ENCODE results near the gene OR6N1. TPM values are rescaled to one million over a fixed set of nuclear protein-coding genes. Genes with fewer than 3 reads are reported as not detected.

Gene OR6N1
- polyA plus RNA-seq, 4 donors: not detected

DNA sequence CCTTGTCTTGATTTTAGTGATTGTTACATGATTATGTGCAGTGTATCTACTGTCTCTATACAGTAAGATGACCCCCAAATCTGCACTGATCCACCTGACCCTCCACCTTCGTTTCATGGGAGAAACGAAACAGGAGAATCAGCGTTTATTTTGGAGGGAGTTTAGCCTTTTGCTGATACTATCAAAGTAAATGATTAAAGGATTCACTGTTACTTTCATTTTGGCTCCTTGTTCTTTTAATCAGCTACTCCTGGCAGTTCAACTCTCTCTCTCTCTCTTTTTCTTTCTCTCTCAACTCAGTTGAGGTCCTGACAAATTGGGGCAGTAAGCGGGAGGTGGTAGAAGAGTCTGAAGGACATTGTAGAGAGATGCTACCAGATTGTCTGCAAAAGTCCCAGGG, 41.5 kb downstream of the OR6N1 start:
- H3K9me3 ChIP-seq (ENCODE audit: control insufficient read depth in 2 of 2, insufficient read depth in 1 of 2, low read depth in 1 of 2, low read length in 1 of 2): no peaks in the 10 kb centered on the region
- H3K4me1 ChIP-seq (ENCODE audit: control insufficient read depth in 3 of 3, insufficient read depth in 2 of 3, low read depth in 1 of 3, low read length in 2 of 3): no peaks in the 10 kb centered on the region
- FAIRE-seq (no peak), DNase-seq (peak in 1 of 2 donors; percentile 1)
- WGBS, 3 donors: 21 to 51% (median 40%) methylated on average over 4 of the region's 4 CpGs
- H3K27me3 ChIP-seq (ENCODE audit: control insufficient read depth in 3 of 3, insufficient read depth in 3 of 3, low read length in 3 of 3): no peaks in the 10 kb centered on the region
- no peaks in the 10 kb centered on the region for H3K36me3 ChIP-seq (ENCODE audit: control insufficient read depth in 3 of 3, insufficient read depth in 2 of 3, low read depth in 1 of 3, low read length in 3 of 3)
- H3K27ac ChIP-seq (ENCODE audit: low read depth in 1 of 3, low read length in 2 of 3): no peak overlapping the region
- no peak overlapping the region for H3K4me3 ChIP-seq (ENCODE audit: low read depth in 1 of 3, low read length in 3 of 3)

DNA sequence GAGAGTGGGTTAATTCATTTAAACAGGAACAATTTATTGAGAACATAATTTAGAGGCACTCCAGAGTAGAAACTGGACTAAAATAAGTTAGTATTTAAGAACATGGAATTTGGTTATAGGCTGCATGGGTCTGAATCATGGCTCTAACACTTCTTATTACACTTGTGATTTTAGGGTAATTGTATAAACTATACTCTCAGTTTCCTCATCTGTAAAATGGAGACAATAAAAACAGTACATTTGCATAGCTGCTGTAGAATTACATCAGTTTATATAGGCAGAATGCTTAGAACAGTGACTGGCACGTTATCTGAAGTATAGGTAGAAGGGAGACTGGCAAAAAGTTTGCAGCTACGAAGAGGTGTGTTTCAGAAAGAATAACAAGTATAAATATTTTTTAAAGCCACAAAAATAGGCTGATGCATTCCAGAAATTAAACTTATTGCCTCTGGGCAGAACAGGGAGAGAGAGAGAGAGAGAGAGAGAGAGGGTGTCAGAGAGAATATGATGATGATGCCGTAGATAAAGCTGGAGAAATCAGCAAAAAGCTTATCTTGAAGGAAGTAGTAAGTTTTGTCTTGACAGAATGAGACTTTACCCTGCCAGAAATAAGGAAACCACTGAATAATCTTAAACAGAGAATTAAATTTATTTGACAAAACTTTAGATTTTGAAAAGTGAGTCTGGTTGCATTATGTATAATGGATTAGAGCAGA, 43.3 kb downstream of the OR6N1 start:
- Histone ChIP-seq H3K27ac (ENCODE audit: low read depth in 1 of 3, low read length in 2 of 3) (no peak overlapping the region), H3K36me3 (ENCODE audit: control insufficient read depth in 3 of 3, insufficient read depth in 2 of 3, low read depth in 1 of 3, low read length in 3 of 3) (no peaks in the 10 kb centered on the region), H3K4me1 (ENCODE audit: control insufficient read depth in 3 of 3, insufficient read depth in 2 of 3, low read depth in 1 of 3, low read length in 2 of 3) (no peaks in the 10 kb centered on the region), H3K9me3 (ENCODE audit: control insufficient read depth in 2 of 2, insufficient read depth in 1 of 2, low read depth in 1 of 2, low read length in 1 of 2) (no peaks in the 10 kb centered on the region), H3K27me3 (ENCODE audit: control insufficient read depth in 3 of 3, insufficient read depth in 3 of 3, low read length in 3 of 3) (no peaks in the 10 kb centered on the region), H3K4me3 (ENCODE audit: low read depth in 1 of 3, low read length in 3 of 3) (no peak overlapping the region)
- 69 to 78% (median 76%) methylated on average over 3 of the region's 3 CpGs for WGBS, 3 donors
- FAIRE-seq (no peak), DNase-seq (no peak)

- Histone ChIP-seq H3K9me3 (ENCODE audit: control insufficient read depth in 2 of 2, insufficient read depth in 1 of 2, low read depth in 1 of 2, low read length in 1 of 2) (no peaks in the 10 kb centered on the region), H3K36me3 (ENCODE audit: control insufficient read depth in 3 of 3, insufficient read depth in 2 of 3, low read depth in 1 of 3, low read length in 3 of 3) (no peaks in the 10 kb centered on the region), H3K27me3 (ENCODE audit: control insufficient read depth in 3 of 3, insufficient read depth in 3 of 3, low read length in 3 of 3) (no peaks in the 10 kb centered on the region), H3K27ac (ENCODE audit: low read depth in 1 of 3, low read length in 2 of 3) (no peak overlapping the region), H3K4me3 (ENCODE audit: low read depth in 1 of 3, low read length in 3 of 3) (no peak overlapping the region), H3K4me1 (ENCODE audit: control insufficient read depth in 3 of 3, insufficient read depth in 2 of 3, low read depth in 1 of 3, low read length in 2 of 3) (no peaks in the 10 kb centered on the region)
- FAIRE-seq (no peak), DNase-seq (no peak)
- WGBS, 3 donors: 90 to 94% (median 93%) methylated on average over 5 of the region's 5 CpGs
Measured at GRCh38 chr1:158724442-158724841, 47.6 kb downstream of the OR6N1 start.

DNA sequence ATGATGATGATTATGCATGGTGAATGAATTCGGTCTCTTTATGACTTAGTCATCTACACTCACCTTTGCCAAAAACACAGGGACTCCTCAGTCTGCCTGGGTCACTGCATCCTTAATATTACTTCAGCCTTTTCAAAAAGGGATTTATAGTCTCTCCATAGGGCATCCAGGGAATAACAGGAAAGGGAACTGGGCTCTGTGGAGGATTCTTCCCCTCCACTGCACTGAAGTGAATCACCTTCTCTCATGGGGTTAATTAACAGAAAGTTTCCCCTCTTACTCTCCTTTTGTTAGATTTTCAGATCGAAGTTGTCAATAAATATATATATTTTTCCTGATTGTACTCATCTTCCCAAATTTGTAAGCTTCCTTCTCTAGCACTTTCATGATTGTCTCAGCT, 51.4 kb downstream of the OR6N1 start, which contains the start of gene OR6K3:
Gene OR6K3, minus strand, starts transcription at position 101 of the 400 bp plus-strand sequence. CDS start 2,605 bp downstream, outside the sequence.
- H3K4me1 ChIP-seq (ENCODE audit: control insufficient read depth in 3 of 3, insufficient read depth in 2 of 3, low read depth in 1 of 3, low read length in 2 of 3): no peaks in the 10 kb centered on the region
- no peaks in the 10 kb centered on the region for H3K9me3 ChIP-seq (ENCODE audit: control insufficient read depth in 2 of 2, insufficient read depth in 1 of 2, low read depth in 1 of 2, low read length in 1 of 2)
- 74 to 79% (median 77%) methylated on average over 2 of the region's 2 CpGs for WGBS, 3 donors
- H3K27ac ChIP-seq (ENCODE audit: low read depth in 1 of 3, low read length in 2 of 3): no peak within 1 kb of the TSS
- no peaks in the 10 kb centered on the region for H3K36me3 ChIP-seq (ENCODE audit: control insufficient read depth in 3 of 3, insufficient read depth in 2 of 3, low read depth in 1 of 3, low read length in 3 of 3)
- H3K4me3 ChIP-seq (ENCODE audit: low read depth in 1 of 3, low read length in 3 of 3): no peak within 1 kb of the TSS
- H3K27me3 ChIP-seq (ENCODE audit: control insufficient read depth in 3 of 3, insufficient read depth in 3 of 3, low read length in 3 of 3): no peaks in the 10 kb centered on the region
- no peak for DNase-seq
- no peak for FAIRE-seq

- 38 to 56% (median 43%) methylated on average over 3 of the region's 3 CpGs for WGBS, 3 donors
- FAIRE-seq (no peak), DNase-seq (no peak)
- H3K4me1 ChIP-seq (ENCODE audit: control insufficient read depth in 3 of 3, insufficient read depth in 2 of 3, low read depth in 1 of 3, low read length in 2 of 3): no peaks in the 10 kb centered on the region
- H3K4me3 ChIP-seq (ENCODE audit: low read depth in 1 of 3, low read length in 3 of 3): no peak overlapping the region
- H3K27me3 ChIP-seq (ENCODE audit: control insufficient read depth in 3 of 3, insufficient read depth in 3 of 3, low read length in 3 of 3): no peaks in the 10 kb centered on the region
- no peaks in the 10 kb centered on the region for H3K36me3 ChIP-seq (ENCODE audit: control insufficient read depth in 3 of 3, insufficient read depth in 2 of 3, low read depth in 1 of 3, low read length in 3 of 3)
- H3K9me3 ChIP-seq (ENCODE audit: control insufficient read depth in 2 of 2, insufficient read depth in 1 of 2, low read depth in 1 of 2, low read length in 1 of 2): no peaks in the 10 kb centered on the region
- no peak overlapping the region for H3K27ac ChIP-seq (ENCODE audit: low read depth in 1 of 3, low read length in 2 of 3)
Measured at GRCh38 chr1:158719664-158720063, 52.3 kb downstream of the OR6N1 start.

DNA sequence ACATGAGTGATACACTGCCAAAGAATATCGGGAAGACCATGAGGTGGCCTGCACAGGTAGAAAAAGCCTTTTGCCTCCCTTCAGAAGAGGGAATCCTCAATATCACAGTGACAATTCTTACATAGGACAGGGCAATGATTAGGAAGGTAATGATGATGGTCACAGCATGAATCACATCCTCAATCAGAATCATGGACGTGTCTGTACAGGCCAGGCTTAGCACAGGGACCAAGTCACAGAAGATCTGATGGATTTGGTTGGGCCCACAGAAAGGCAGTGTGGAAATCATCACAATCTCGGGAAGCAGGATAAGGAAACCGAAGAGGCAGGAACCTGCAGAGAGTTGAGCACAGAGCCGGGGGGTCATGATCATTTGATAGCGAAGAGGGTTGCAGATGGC, 54.7 kb downstream of the OR6N1 start:
- no peaks in the 10 kb centered on the region for H3K4me1 ChIP-seq (ENCODE audit: control insufficient read depth in 3 of 3, insufficient read depth in 2 of 3, low read depth in 1 of 3, low read length in 2 of 3)
- FAIRE-seq (no peak), DNase-seq (no peak)
- no peaks in the 10 kb centered on the region for H3K9me3 ChIP-seq (ENCODE audit: control insufficient read depth in 2 of 2, insufficient read depth in 1 of 2, low read depth in 1 of 2, low read length in 1 of 2)
- H3K27ac ChIP-seq (ENCODE audit: low read depth in 1 of 3, low read length in 2 of 3): no peak overlapping the region
- no peaks in the 10 kb centered on the region for H3K36me3 ChIP-seq (ENCODE audit: control insufficient read depth in 3 of 3, insufficient read depth in 2 of 3, low read depth in 1 of 3, low read length in 3 of 3)
- WGBS, 3 donors: 83 to 86% (median 85%) methylated on average over 6 of the region's 6 CpGs
- H3K4me3 ChIP-seq (ENCODE audit: low read depth in 1 of 3, low read length in 3 of 3): no peak overlapping the region
- no peaks in the 10 kb centered on the region for H3K27me3 ChIP-seq (ENCODE audit: control insufficient read depth in 3 of 3, insufficient read depth in 3 of 3, low read length in 3 of 3)

DNA sequence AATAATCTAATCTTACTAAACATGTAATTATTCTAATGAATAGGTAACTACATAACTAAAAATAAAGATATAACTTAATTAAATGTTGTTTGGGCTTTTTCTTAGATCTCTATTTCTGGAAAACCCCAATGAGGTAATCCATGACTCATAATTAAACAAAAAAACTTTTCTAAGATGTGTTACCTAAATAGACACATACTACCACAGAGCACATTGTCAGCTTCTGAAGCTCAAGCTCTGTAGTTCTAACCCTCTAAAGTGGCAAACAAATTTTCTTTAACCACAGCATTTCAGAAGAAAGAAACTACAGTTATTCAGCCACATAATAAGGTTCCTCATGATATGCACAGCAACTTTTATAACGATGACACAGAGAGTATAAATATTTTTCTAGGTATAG, 55.7 kb downstream of the OR6N1 start:
- no peak for FAIRE-seq
- 66 to 80% (median 74%) methylated on average over 1 of the region's 1 CpG for WGBS, 3 donors

DNA sequence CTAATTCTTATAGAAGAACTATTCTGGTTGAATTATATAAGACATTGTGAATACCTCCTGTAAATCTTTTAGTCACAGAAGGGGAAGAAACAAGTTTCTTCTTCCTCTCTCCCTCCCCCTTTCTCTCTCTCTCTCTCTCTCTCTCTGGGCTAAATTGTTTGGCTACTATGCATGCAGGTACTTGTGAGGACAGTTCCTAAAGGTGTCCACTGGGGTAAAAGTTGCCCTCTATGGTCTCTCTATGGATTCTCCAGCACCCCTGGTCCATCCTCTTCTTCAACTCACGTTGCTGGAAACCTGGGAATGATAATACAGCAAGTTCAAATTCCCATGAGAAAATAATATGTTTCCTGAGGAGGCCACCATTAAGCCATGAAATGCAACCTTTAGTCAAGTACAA, 57.2 kb downstream of the OR6N1 start:
- Histone ChIP-seq H3K9me3 (ENCODE audit: control insufficient read depth in 2 of 2, insufficient read depth in 1 of 2, low read depth in 1 of 2, low read length in 1 of 2) (no peaks in the 10 kb centered on the region), H3K27ac (ENCODE audit: low read depth in 1 of 3, low read length in 2 of 3) (no peak overlapping the region), H3K4me1 (ENCODE audit: control insufficient read depth in 3 of 3, insufficient read depth in 2 of 3, low read depth in 1 of 3, low read length in 2 of 3) (no peaks in the 10 kb centered on the region), H3K4me3 (ENCODE audit: low read depth in 1 of 3, low read length in 3 of 3) (no peak overlapping the region), H3K36me3 (ENCODE audit: control insufficient read depth in 3 of 3, insufficient read depth in 2 of 3, low read depth in 1 of 3, low read length in 3 of 3) (no peaks in the 10 kb centered on the region), H3K27me3 (ENCODE audit: control insufficient read depth in 3 of 3, insufficient read depth in 3 of 3, low read length in 3 of 3) (no peaks in the 10 kb centered on the region)
- WGBS, 3 donors: 19 to 35% (median 30%) methylated on average over 1 of the region's 1 CpG
- FAIRE-seq (no peak), DNase-seq (no peak)

More for the DNA sequence above, 55.7 kb downstream of the OR6N1 start:
- H3K27ac ChIP-seq (ENCODE audit: low read depth in 1 of 3, low read length in 2 of 3): no peak overlapping the region
- no peak for DNase-seq
- no peaks in the 10 kb centered on the region for H3K4me1 ChIP-seq (ENCODE audit: control insufficient read depth in 3 of 3, insufficient read depth in 2 of 3, low read depth in 1 of 3, low read length in 2 of 3)
- no peaks in the 10 kb centered on the region for H3K27me3 ChIP-seq (ENCODE audit: control insufficient read depth in 3 of 3, insufficient read depth in 3 of 3, low read length in 3 of 3)
- H3K36me3 ChIP-seq (ENCODE audit: control insufficient read depth in 3 of 3, insufficient read depth in 2 of 3, low read depth in 1 of 3, low read length in 3 of 3): no peaks in the 10 kb centered on the region
- H3K4me3 ChIP-seq (ENCODE audit: low read depth in 1 of 3, low read length in 3 of 3): no peak overlapping the region
- H3K9me3 ChIP-seq (ENCODE audit: control insufficient read depth in 2 of 2, insufficient read depth in 1 of 2, low read depth in 1 of 2, low read length in 1 of 2): no peaks in the 10 kb centered on the region
